Astrocyte (in vitro differentiated cells and primary cell): ENCODE measurements around the gene SYNGR1. TPM values are rescaled to one million over a fixed set of nuclear protein-coding genes. Genes with fewer than 3 reads are reported as not detected.

ENCODE experiments used
- DNase-seq: peaks from one replicate; pipeline ENCODE4 v3.0.0-alpha.2; 2010; ENCODE audit warnings: low read depth
- FAIRE-seq: peaks from 2 replicates; lab custom pipeline; 2011; peaks lifted over from hg19 to GRCh38; lab: Jason Lieb, UNC
- H2AFZ ChIP-seq: 2 replicates; pipeline ENCODE4 v1.6.0; 2012; ENCODE audit warnings: low read depth, low read length, inconsistent platforms
- H3K27ac ChIP-seq: 2 replicates; pipeline ENCODE4 v1.5.1; 2011; ENCODE audit warnings: low read depth, low read length, inconsistent platforms
- H3K27me3 ChIP-seq: 2 replicates; pipeline ENCODE4 v1.6.0; 2011; ENCODE audit warnings: low read length, inconsistent platforms; ENCODE audit not compliant: insufficient read depth
- H3K36me3 ChIP-seq: 2 replicates; pipeline ENCODE4 v1.5.1; 2011; ENCODE audit warnings: low read length, inconsistent platforms; ENCODE audit not compliant: insufficient read depth
- H3K4me1 ChIP-seq: 2 replicates; pipeline ENCODE4 v1.5.1; 2011; ENCODE audit warnings: low read length, inconsistent platforms; ENCODE audit not compliant: insufficient read depth
- H3K4me2 ChIP-seq: 2 replicates; pipeline ENCODE4 v1.6.0; 2012; ENCODE audit warnings: low read length, inconsistent platforms
- H3K4me3 ChIP-seq: 2 replicates; pipeline ENCODE4 v1.5.1; 2011; ENCODE audit warnings: low read depth, mild to moderate bottlenecking, low read length, inconsistent platforms; ENCODE audit not compliant: insufficient read depth
- H3K79me2 ChIP-seq: 2 replicates; pipeline ENCODE4 v1.6.0; 2012; ENCODE audit warnings: mild to moderate bottlenecking, low read length, inconsistent platforms; ENCODE audit not compliant: insufficient read depth
- H3K9ac ChIP-seq: 2 replicates; pipeline ENCODE4 v1.6.0; 2012; ENCODE audit warnings: mild to moderate bottlenecking, low read length, inconsistent platforms
- H3K9me3 ChIP-seq: 2 replicates; pipeline ENCODE4 v1.5.1; 2012; ENCODE audit warnings: low read depth, mild to moderate bottlenecking, low read length, inconsistent platforms; ENCODE audit not compliant: insufficient read depth
- H4K20me1 ChIP-seq: 2 replicates; pipeline ENCODE4 v1.6.0; 2012; ENCODE audit warnings: low read length, inconsistent platforms; ENCODE audit not compliant: insufficient read depth
- H3K27ac Mint-ChIP-seq: one replicate; pipeline ENCODE4 v1.8.0; 2021; ENCODE audit warnings: mild to moderate bottlenecking, mixed read lengths; ENCODE audit not compliant: unreplicated experiment
- H3K27me3 Mint-ChIP-seq: one replicate; pipeline ENCODE4 v1.8.0; 2021; ENCODE audit warnings: low read depth, mixed read lengths; ENCODE audit not compliant: unreplicated experiment
- H3K36me3 Mint-ChIP-seq: one replicate; pipeline ENCODE4 v1.8.0; 2021; ENCODE audit warnings: low read depth, mixed read lengths; ENCODE audit not compliant: unreplicated experiment
- H3K4me1 Mint-ChIP-seq: one replicate; pipeline ENCODE4 v1.8.0; 2021; ENCODE audit warnings: low read depth, mixed read lengths; ENCODE audit not compliant: unreplicated experiment
- H3K4me3 Mint-ChIP-seq: one replicate; pipeline ENCODE4 v1.8.0; 2021; ENCODE audit warnings: mild to moderate bottlenecking, moderate library complexity, mixed read lengths; ENCODE audit not compliant: unreplicated experiment
- H3K9me3 Mint-ChIP-seq: one replicate; pipeline ENCODE4 v1.8.0; 2021; ENCODE audit warnings: mild to moderate bottlenecking, mixed read lengths; ENCODE audit not compliant: unreplicated experiment
- CTCF ChIP-seq: IDR thresholded peaks from 2 replicates; pipeline ENCODE4 v1.5.1; 2011; ENCODE audit warnings: low read depth, mild to moderate bottlenecking, inconsistent platforms, low read length, moderate library complexity; ENCODE audit not compliant: insufficient read depth
- EZH2 ChIP-seq: IDR thresholded peaks from 2 replicates; pipeline ENCODE4 v1.6.1; 2012; ENCODE audit warnings: mild to moderate bottlenecking, low read length, inconsistent platforms; ENCODE audit not compliant: insufficient read depth
- total RNA-seq: library from RNA; stranded (reverse); gene quantifications from 2 replicates; pipeline ENCODE4 v1.2.1, GENCODE V29; 2021

The SYNGR1 gene
- total RNA-seq, 1 donor from 2014 or later: 12.0 TPM

- no peak overlapping the region for H2AFZ ChIP-seq
- no peak overlapping the region for H3K9ac ChIP-seq
- H3K4me3 ChIP-seq: no peak overlapping the region
- H3K9me3 Mint-ChIP-seq: peaks cover 4% of the 10 kb centered on the region
- H3K36me3 Mint-ChIP-seq: peaks cover 13% of the 10 kb centered on the region
- H3K79me2 ChIP-seq: no peaks in the 10 kb centered on the region
- no peak for DNase-seq
- H3K4me3 Mint-ChIP-seq: no peak overlapping the region
- H3K27me3 ChIP-seq: no peaks in the 10 kb centered on the region
- H3K9me3 ChIP-seq: no peaks in the 10 kb centered on the region
- H3K4me2 ChIP-seq: no peak overlapping the region
- no peaks in the 10 kb centered on the region for H3K36me3 ChIP-seq
- H3K27ac ChIP-seq: no peak overlapping the region
- H3K27me3 Mint-ChIP-seq: peaks cover 9% of the 10 kb centered on the region
- no peaks in the 10 kb centered on the region for H3K4me1 ChIP-seq
- H3K4me1 Mint-ChIP-seq: peaks cover 17% of the 10 kb centered on the region
- TF ChIP-seq CTCF (no peak), EZH2 (no peak)
- H4K20me1 ChIP-seq: peaks cover 13% of the 10 kb centered on the region
- FAIRE-seq: no peak
- H3K27ac Mint-ChIP-seq: peak overlapping the region; percentile 30
Observed at GRCh38 chr22:39363751-39364515, 14.1 kb downstream of the SYNGR1 start.

- no peak for FAIRE-seq
- no peak for DNase-seq
- peaks cover 4% of the 10 kb centered on the region for H3K9me3 Mint-ChIP-seq
Observed at GRCh38 chr22:39364714-39365491, 15.1 kb downstream of the SYNGR1 start.

More at GRCh38 chr22:39364714-39365491, 15.1 kb downstream of the SYNGR1 start:
- H3K4me2 ChIP-seq: no peak overlapping the region
- H2AFZ ChIP-seq: no peak overlapping the region
- H3K36me3 ChIP-seq: no peaks in the 10 kb centered on the region
- no peaks in the 10 kb centered on the region for H3K79me2 ChIP-seq
- H3K27ac Mint-ChIP-seq: no peak overlapping the region
- H3K27me3 ChIP-seq: no peaks in the 10 kb centered on the region
- peaks cover 17% of the 10 kb centered on the region for H3K4me1 Mint-ChIP-seq
- no peak overlapping the region for H3K4me3 ChIP-seq
- H3K4me1 ChIP-seq: no peaks in the 10 kb centered on the region
- H3K9ac ChIP-seq: no peak overlapping the region
- no peaks in the 10 kb centered on the region for H3K9me3 ChIP-seq
- H3K27ac ChIP-seq: no peak overlapping the region
- H3K27me3 Mint-ChIP-seq: peaks cover 9% of the 10 kb centered on the region
- TF ChIP-seq CTCF (no peak), EZH2 (no peak)
- no peak overlapping the region for H3K4me3 Mint-ChIP-seq
- H4K20me1 ChIP-seq: peaks cover 13% of the 10 kb centered on the region
- H3K36me3 Mint-ChIP-seq: peaks cover 11% of the 10 kb centered on the region
